ENCODE measurements around the gene ARHGEF38.
"Not testable (repeated sequence)": the region's sequence is repeated elsewhere in the genome, so short reads cannot be mapped to it uniquely, and the experiment has no call there.

The ARHGEF38 gene

DNA sequence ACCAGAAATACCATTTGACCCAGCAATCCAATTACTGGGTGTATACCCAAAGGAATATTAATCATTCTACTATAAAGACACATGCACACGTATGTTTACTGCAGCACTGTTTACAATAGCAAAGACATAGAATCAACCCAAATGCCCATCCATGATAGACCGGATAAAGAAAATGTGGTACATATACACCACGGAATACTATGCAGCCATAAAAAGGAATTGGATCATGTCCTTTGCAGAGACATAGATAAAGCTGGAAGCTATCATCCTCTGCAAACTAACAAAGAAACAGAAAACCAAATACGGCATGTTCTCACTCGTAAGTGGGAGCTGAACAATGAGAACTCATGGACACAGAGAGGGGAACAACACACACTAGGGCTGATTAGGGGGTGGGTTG lies 57.4 kb downstream of the ARHGEF38 start:
- DNase-seq = not testable (repeated sequence)

- DNase-seq = no peak
Measured at GRCh38 chr4:105613306-105613705, 60.9 kb downstream of the ARHGEF38 start.

GRCh38 chr4:105619188-105619931 lies 66.9 kb downstream of the ARHGEF38 start:
- no peak for DNase-seq

DNA sequence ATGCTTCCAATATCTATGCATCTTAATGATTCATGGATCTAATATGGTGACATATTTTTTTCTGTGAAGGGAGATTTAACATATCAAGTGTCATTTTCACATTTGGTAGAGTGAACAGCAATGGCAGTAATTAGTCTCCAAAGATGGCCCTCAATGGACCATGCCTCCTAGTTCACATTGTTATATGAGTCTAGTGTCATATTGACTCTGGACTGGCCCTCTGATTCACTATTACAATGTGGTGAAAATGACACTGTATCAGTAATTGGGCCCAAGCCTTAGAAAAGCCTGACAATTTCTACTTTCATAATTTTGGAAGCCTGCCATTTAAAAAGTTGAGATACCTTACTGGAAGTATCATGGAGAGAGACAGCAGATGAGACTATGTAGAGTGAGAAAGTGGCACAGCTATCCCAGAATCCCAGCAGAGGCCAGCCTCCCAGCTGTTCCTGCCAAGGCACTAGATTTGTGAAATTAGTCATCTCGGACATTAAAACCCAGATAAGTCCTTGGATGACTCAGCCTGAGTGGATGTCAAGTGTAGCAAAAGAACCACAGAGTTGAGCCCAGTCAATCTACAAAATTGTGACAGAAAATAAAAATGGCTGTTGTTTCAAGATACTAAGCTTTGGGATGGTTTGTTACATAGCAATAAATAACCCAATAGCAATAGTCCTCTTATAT lies 68.4 kb downstream of the ARHGEF38 start:
- peak; percentile 26 for DNase-seq

DNA sequence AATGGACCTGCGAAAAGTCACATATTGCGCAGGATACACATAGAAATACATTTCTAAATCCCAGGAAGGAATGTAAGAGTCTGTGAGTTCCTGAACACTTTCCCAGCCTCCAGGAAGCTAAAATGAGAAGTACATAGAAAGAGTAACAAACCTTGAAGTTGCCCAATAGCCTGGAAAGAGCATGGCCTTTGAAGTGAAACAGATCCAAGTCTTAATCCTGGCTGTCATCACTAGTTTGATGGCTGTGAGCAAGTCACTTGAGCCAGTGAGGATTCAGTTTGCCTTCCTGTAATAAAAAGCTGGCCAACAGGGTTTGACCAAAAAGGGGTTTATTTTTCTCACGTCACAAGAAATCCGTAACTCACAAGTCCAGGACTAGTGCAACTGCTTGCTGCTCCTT lies 69.8 kb downstream of the ARHGEF38 start:
- no peak for DNase-seq

DNA sequence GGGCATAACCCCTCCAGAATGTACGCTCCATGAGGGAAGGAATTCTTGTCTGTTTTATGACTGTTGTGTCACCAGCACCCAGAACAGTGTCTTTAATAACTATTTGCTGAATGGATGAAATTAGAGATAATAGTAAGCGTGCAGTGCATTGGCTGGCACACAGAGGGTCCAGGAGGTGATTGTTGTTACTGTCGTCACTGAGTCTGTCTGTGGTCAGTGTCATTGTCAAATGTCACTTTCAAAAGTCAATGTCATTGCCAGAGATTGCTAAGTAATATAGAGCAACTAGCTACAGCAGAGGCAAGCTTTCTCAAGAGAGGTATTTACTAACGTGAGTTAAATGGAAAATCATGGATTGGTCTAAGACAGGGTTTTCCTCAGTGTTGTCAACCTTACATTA lies 70.7 kb downstream of the ARHGEF38 start:
- DNase-seq = no peak

- no peak for DNase-seq
Measured at GRCh38 chr4:105624530-105624929, 72.1 kb downstream of the ARHGEF38 start.

- DNase-seq = no peak
Measured at GRCh38 chr4:105625214-105625613, 72.8 kb downstream of the ARHGEF38 start.

GRCh38 chr4:105626846-105627245 lies 74.4 kb downstream of the ARHGEF38 start:
- no peak for DNase-seq

GRCh38 chr4:105627620-105628019 lies 75.2 kb downstream of the ARHGEF38 start:
- no peak for DNase-seq

DNA sequence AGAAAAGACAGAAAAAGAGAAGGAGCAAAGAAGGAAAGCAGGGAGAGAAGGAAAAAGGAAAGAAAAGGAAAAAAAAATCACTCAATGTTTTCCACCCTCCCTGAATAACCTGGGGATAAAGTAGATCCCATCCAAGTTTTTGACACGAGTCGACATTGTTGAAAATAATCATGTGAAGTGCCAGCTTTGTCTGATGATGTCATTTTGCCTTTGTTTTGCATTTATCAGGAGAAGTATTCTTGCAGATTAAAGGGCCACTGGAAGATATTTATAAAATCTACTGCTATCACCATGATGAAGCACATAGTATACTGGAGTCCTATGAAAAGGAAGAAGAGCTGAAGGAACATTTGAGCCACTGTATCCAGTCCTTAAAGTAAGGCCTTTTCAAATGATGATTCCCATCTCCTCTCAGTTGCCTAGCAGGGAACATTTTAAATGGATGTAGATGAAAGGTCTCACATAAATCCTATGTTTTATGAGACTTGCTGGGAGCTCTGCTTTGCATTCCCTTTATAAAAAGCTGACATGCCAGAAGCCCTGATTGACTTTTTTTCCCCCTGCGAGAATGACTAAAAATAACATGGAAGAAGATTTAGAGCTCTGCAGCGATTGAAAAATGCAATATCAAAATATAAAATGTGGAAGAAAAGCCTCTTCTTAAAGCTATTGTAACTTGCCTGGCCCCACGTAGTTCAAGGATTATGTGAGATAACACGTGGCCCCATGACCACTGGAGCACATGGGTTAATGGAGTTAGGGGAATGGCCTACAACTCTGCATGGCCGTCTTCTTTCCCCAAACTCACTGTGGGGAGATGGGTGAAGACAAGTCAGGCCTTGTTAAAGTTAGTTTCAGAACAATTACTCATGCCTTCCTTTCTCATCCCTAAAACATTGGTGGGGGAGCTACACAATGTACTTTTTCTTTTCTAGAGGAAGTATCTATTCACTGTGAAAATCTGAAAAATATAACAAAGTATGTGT lies 78.5 kb downstream of the ARHGEF38 start:
- DNase-seq = no peak

DNA sequence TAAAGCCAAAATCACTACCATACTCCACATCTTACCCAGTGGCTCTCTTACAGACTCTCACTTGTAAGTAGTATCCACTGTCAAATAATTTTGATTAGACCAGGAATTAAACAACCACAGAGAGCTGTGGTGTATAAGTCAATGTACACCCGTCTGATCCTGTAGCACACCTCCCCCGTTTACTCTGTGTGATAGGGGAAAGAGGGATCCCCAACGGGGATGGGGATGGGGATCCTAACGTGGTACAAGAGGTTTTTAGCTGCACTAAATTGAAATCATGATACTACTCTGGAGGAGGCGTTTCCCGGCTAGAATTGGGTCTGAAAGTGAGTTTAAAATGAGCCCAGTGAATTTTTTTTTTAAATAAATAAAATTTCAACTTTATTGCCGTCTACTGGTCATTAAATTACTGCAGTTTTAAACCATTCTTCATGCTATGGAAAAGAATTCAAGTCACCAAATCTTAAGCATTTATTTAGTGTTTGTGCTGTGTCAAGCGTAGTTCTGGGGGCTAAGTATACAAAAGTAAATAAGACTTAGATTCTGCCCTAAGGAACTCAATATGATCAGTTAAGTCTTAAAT lies 79.5 kb downstream of the ARHGEF38 start:
- no peak for DNase-seq

GRCh38 chr4:105632599-105632998 lies 80.2 kb downstream of the ARHGEF38 start:
- no peak for DNase-seq

DNA sequence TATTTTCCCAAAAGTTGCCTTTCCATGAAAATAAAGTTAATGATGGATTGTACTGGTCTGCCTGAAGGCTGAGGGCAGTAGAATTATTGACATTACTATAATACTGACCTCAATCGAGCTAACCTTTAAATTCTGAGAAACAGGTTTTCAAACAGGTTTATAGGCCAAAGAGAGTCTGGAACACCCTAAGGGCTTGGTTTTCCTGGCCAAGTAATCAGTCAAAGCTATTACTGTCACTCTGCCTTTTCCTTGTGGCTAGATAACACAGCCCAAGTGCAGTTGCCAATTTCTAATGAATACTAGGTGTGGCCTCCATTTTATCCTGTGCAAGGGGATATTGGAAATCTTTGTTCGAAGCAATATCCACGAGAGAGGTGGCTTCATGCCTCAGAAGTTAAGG lies 80.8 kb downstream of the ARHGEF38 start:
- DNase-seq = no peak

- DNase-seq = no peak
Measured at GRCh38 chr4:105634402-105635080, 82.1 kb downstream of the ARHGEF38 start.

DNA sequence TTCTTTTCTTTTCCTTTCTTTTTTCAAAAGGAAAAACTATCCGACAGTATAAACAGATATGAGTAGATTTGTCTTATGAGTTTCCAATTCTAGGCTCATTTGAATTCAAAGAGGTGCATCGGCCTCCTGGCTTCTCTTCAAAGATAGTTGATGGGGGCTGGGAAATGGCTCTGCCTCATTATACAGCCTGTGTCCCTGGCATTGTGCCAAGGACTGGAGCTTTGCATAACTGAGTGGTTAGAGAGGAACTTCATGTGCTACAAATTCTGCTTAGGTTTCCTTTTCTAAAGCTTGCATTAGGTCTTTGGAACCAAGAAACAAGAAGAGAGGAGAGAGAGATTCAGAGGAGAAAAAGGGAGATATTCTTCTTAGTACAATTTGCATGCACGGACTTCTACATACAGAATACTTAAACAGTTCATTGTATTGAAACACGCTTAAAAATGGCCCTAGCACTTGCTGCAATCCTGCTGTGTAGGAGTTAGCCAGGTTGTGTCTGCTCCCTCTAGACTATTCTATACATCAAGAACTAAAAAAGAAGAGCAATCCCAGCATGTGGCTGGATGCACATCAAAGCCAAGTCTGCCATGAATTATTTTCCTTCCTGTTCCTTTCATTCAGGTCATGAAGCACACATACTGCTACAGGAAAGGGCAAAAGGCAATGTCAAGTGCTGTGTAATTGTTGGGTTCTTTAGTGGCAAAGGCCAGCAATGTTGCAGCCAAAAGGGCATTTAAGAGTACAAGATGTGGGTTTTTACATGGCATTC lies 85.2 kb downstream of the ARHGEF38 start:
- peak; percentile 7 for DNase-seq

- no peak for DNase-seq
Measured at GRCh38 chr4:105641845-105642244, 89.4 kb downstream of the ARHGEF38 start.

DNA sequence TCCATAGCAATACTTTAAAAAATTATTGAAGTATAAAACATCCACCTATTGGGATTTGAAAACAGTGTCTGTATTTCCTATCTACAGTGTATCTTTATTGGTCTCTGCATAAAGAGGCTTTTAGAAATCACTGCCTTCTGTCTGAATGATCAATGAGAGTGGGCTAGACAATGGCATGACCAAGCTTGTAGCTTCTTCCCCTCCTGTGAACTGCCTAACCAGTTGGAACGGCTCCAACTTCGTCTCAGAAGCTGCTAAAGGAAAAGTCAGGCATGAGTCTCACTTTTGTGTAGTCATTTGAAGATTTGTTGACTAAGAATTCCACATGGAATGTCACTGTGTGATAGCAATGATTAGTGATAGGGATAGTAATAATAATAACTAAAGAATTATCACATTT lies 91.8 kb downstream of the ARHGEF38 start:
- no peak for DNase-seq

DNA sequence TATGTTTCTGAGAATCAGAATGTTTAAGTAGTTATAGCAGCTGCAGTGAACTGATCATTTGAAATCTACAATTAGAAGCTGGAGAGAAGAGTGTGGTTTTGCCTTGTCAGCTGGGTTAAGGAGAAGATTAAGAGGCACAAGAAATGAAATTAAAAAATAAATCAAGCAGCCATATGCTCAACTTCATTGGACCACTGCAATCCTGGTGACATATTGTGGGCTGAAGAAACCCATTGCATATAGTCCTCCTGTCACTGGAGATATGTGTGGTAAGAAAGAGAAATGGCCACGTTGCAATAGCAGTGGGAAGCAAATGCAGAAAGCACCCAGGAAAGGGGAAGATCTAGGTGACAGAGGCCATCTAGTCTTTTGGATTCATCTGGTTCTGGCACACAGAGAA lies 93.0 kb downstream of the ARHGEF38 start:
- DNase-seq = no peak

GRCh38 chr4:105650190-105650589 lies 97.8 kb downstream of the ARHGEF38 start:
- no peak for DNase-seq

DNA sequence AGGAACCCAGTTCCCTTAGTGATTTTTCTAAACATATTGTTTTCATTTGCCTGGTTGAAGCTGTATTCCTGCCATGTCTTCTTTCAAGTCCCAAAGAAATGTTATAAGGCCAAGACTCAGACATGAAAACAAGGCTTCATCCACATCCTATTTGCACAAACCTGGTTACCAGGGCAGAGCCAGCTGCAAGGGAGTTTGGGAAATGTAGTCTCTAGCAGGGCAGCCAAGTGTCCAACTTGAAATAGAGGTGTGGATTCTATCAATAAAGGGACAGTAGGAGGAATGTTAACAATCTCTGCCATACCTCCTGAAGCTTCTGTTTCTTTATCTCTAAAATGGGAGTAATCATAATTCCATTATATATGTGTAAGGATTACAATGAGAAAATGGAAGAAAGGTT lies 99.5 kb downstream of the ARHGEF38 start:
- no peak for DNase-seq
